Measurements from ENCODE around the gene PIK3R4.

DNA sequence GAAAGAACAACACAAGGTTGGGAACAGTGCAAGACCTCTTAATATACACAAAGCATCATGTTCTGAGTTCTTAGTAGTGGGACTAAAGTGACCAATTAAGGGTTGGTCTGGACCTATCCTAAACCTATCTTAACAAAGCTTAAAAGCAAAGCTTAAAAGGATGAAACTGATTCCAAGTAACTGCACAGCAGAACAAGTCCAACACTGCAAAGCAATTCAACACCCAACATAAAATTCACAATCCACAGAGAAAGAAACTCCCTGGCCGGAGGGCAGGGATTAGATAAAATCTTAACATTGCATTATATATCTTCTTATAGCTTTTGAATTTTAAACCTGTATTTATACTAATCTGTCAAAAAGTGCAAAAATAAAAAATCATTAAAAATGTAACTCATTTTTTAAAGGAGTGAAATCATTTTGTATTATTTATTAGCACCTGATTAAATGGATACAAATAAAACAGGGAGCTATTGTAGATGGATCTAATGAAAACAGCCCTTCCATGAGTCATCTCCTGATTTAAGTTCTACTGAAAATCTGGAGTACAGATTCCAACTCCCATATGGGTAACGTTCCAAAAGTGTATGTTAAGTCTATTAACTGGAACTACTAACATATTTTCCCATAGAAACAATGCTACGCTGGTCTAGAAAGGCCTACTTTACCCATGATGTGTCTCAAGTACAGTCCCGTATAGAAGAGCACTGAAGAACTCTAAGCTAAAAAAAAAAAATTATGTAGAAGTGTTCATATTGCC, 34.9 kb downstream of the PIK3R4 start:
- TF ChIP-seq, protein P1, sequence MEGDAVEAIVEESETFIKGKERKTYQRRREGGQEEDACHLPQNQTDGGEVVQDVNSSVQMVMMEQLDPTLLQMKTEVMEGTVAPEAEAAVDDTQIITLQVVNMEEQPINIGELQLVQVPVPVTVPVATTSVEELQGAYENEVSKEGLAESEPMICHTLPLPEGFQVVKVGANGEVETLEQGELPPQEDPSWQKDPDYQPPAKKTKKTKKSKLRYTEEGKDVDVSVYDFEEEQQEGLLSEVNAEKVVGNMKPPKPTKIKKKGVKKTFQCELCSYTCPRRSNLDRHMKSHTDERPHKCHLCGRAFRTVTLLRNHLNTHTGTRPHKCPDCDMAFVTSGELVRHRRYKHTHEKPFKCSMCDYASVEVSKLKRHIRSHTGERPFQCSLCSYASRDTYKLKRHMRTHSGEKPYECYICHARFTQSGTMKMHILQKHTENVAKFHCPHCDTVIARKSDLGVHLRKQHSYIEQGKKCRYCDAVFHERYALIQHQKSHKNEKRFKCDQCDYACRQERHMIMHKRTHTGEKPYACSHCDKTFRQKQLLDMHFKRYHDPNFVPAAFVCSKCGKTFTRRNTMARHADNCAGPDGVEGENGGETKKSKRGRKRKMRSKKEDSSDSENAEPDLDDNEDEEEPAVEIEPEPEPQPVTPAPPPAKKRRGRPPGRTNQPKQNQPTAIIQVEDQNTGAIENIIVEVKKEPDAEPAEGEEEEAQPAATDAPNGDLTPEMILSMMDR (conservative IDR thresholded peaks at IDR 0.05 in 1 of 2, IDR thresholded peaks at IDR 0.05 in 1 of 2; ENCODE audit: extremely low read depth in 1 of 2, insufficient read depth in 1 of 2, low read depth in 1 of 2, low read length in 2 of 2): no peak
- no peak for TF ChIP-seq EZH2 (IDR thresholded peaks at IDR 0.05; ENCODE audit: borderline replicate concordance, low read length)

All from mammary epithelial cell (primary cell).